ENCODE data around the gene DNAJC13. TPM values are rescaled to one million over a fixed set of nuclear protein-coding genes. Genes with fewer than 3 reads are reported as not detected.

The DNAJC13 gene
- total RNA-seq, 1 experiment from 2014 or later, result 72.4 TPM

DNA sequence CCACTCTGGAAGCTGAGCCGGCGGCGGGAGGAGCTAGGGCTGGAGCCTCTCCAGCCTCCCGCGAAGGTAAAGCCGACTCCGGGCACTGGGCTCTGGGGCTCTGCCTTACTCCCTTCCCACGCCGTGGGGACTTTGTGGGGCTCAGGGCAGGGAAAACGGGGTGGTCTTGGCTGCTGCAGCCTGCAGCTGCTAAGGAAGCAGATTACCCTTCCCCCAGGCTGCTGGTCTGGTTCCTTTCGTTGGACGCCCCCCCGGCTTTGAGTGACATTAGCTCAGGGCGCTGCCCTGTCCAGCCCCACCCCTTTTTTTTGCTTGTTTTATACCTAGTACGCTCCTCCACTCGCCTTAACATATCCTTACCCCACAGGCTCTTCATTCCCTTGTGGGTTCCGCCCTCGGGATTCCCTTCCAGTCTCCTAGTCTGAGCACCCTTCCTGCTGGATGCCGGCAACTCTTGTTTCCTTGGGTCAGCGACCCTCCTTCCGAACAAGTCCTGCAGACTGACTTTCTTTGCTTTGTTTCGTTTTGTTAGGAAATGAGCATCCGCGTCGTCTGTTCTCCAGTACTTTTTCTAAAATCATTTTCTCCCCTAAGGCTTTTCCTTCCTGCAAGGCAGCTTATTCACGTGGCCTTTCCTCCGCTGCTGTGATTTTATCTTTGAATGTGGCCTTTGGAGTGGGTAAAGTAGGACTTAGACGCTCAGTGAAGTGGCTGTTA lies 551 bp downstream of the DNAJC13 start:
- CTCF ChIA-PET, result interaction anchor here (0.5 to 1.3 kb wide), 7 partner anchors 12 to 188 kb away, joined by 3 to 5 read pairs (median 3); partner anchors contain the start of gene ACP3
- H3K27ac Mint-ChIP-seq (ENCODE audit: unreplicated experiment), result peak overlapping the region; percentile 90
- peak; percentile 78 for DNase-seq
- H3K27me3 Mint-ChIP-seq (ENCODE audit: unreplicated experiment), result no peaks in the 10 kb centered on the region
- intact Hi-C loops (cut with micrococcal nuclease; ENCODE audit: unreplicated experiment), result loop anchor here (5.0 kb wide), 1 partner anchor 161 kb away; no protein-coding TSS in a partner anchor
- H3K36me3 Mint-ChIP-seq (ENCODE audit: insufficient read depth, unreplicated experiment), result peaks cover 25% of the 10 kb centered on the region
- H3K4me3 Mint-ChIP-seq (ENCODE audit: low read depth, unreplicated experiment), result peak overlapping the region; percentile 91
- no peaks in the 10 kb centered on the region for H3K9me3 Mint-ChIP-seq (ENCODE audit: low read depth, unreplicated experiment)
- no TSS peak for BruUV-seq (replicated peaks)
- peaks cover 34% of the 10 kb centered on the region for H3K4me1 Mint-ChIP-seq (ENCODE audit: low read depth, unreplicated experiment)
- TF ChIP-seq, protein P1, sequence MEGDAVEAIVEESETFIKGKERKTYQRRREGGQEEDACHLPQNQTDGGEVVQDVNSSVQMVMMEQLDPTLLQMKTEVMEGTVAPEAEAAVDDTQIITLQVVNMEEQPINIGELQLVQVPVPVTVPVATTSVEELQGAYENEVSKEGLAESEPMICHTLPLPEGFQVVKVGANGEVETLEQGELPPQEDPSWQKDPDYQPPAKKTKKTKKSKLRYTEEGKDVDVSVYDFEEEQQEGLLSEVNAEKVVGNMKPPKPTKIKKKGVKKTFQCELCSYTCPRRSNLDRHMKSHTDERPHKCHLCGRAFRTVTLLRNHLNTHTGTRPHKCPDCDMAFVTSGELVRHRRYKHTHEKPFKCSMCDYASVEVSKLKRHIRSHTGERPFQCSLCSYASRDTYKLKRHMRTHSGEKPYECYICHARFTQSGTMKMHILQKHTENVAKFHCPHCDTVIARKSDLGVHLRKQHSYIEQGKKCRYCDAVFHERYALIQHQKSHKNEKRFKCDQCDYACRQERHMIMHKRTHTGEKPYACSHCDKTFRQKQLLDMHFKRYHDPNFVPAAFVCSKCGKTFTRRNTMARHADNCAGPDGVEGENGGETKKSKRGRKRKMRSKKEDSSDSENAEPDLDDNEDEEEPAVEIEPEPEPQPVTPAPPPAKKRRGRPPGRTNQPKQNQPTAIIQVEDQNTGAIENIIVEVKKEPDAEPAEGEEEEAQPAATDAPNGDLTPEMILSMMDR (IDR thresholded peaks at IDR 0.05; ENCODE audit: unreplicated experiment), result no peak

DNA sequence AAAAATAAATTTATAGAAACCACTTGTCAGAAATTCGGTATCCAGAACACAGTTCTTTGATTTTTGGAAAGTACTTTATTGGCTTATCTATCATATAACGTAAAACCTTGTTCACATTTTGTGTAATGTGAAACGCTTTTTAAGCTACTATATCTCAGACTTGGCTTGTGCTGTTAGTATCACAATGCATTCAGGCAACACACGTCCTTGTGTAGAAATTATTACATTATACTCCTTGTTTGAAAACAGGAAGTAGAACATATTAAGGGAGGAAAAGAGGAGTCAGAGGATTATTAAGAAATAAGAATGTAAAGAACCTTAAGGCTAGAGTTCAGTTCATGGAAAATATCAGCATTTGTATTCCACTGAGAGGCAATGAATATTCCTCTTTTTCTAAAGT lies 1.6 kb downstream of the DNAJC13 start:
- BruUV-seq (replicated peaks), result no TSS peak
- Mint-ChIP-seq H3K27ac (ENCODE audit: unreplicated experiment) (peak overlapping the region; percentile 90), H3K27me3 (ENCODE audit: unreplicated experiment) (no peaks in the 10 kb centered on the region), H3K9me3 (ENCODE audit: low read depth, unreplicated experiment) (no peaks in the 10 kb centered on the region), H3K36me3 (ENCODE audit: insufficient read depth, unreplicated experiment) (peaks cover 25% of the 10 kb centered on the region), H3K4me1 (ENCODE audit: low read depth, unreplicated experiment) (peaks cover 41% of the 10 kb centered on the region), H3K4me3 (ENCODE audit: low read depth, unreplicated experiment) (peak overlapping the region; percentile 91)
- TF ChIP-seq, protein P1 (IDR thresholded peaks at IDR 0.05; ENCODE audit: unreplicated experiment), result no peak
- DNase-seq, result no peak
- CTCF ChIA-PET, result no interaction called here
- intact Hi-C loops (cut with micrococcal nuclease; ENCODE audit: unreplicated experiment), result loop anchor here (5.0 kb wide), 1 partner anchor 162 kb away; no protein-coding TSS in a partner anchor

DNA sequence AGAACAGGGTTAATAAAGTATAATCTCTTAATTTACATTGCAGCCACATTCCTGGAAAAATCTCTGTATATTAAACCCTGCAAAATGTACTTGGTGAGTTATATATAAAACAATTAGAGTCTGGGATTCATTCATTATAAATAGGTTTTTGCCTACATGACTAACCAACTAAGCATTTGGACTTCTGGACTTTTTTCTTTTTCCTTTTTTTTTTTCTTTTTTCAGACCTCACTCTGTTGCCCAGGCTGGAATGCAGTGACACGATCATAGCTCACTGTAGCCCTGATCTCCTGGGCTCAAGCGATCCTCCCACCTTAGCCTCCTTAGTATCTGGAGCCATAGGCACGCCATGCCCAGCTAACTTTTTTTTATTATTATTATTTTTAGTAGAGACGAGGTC lies 4.5 kb downstream of the DNAJC13 start:
- H3K27ac Mint-ChIP-seq (ENCODE audit: unreplicated experiment), result no peak overlapping the region
- peaks cover 32% of the 10 kb centered on the region for H3K4me1 Mint-ChIP-seq (ENCODE audit: low read depth, unreplicated experiment)
- CTCF ChIA-PET, result no interaction called here

DNA sequence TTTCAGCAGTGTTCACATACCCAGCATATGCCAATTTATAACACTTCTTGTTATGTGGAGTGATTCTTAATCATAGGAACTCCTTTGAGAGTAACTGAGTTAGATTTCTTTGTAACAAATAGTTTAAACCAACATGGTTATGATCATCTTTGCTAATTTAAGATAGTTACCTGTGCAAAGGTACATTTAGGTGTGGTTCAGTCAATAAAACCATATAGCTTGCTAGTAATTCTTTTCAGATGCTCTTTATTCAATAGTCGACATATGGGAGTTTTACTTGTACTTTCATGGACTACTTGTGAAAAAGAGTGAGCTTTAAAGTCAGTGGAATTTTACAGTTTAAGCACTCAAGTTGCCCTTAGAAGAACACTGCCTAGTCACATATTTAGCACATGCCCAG lies 5.2 kb downstream of the DNAJC13 start:
- H3K4me1 Mint-ChIP-seq (ENCODE audit: low read depth, unreplicated experiment), result peaks cover 29% of the 10 kb centered on the region
- H3K27ac Mint-ChIP-seq (ENCODE audit: unreplicated experiment), result no peak overlapping the region
- H3K9me3 Mint-ChIP-seq (ENCODE audit: low read depth, unreplicated experiment), result no peaks in the 10 kb centered on the region
- intact Hi-C loops (cut with micrococcal nuclease; ENCODE audit: unreplicated experiment), result no loop called here
- H3K27me3 Mint-ChIP-seq (ENCODE audit: unreplicated experiment), result no peaks in the 10 kb centered on the region
- H3K36me3 Mint-ChIP-seq (ENCODE audit: insufficient read depth, unreplicated experiment), result peaks cover 15% of the 10 kb centered on the region
- no TSS peak for BruUV-seq (replicated peaks)
- no peak overlapping the region for H3K4me3 Mint-ChIP-seq (ENCODE audit: low read depth, unreplicated experiment)
- CTCF ChIA-PET, result no interaction called here
- DNase-seq, result no peak
- TF ChIP-seq, protein P1 (IDR thresholded peaks at IDR 0.05; ENCODE audit: unreplicated experiment), result no peak

More for the DNA sequence above, 4.5 kb downstream of the DNAJC13 start:
- peaks cover 22% of the 10 kb centered on the region for H3K36me3 Mint-ChIP-seq (ENCODE audit: insufficient read depth, unreplicated experiment)
- no peaks in the 10 kb centered on the region for H3K9me3 Mint-ChIP-seq (ENCODE audit: low read depth, unreplicated experiment)
- TF ChIP-seq, protein P1 (IDR thresholded peaks at IDR 0.05; ENCODE audit: unreplicated experiment), result no peak
- intact Hi-C loops (cut with micrococcal nuclease; ENCODE audit: unreplicated experiment), result no loop called here
- no peak overlapping the region for H3K4me3 Mint-ChIP-seq (ENCODE audit: low read depth, unreplicated experiment)
- H3K27me3 Mint-ChIP-seq (ENCODE audit: unreplicated experiment), result no peaks in the 10 kb centered on the region
- no TSS peak for BruUV-seq (replicated peaks)
- DNase-seq, result no peak
